Subcutaneous preadipocyte (primary cell): ENCODE results near the gene CSAG2. TPM values are rescaled to one million over a fixed set of nuclear protein-coding genes. Genes with fewer than 3 reads are reported as not detected.

Source experiments
- total RNA-seq: library from RNA; depleted of rRNA; stranded (reverse); fragments of >200 nt; gene quantifications from 2 replicates; pipeline ENCODE4 v1.2.3, GENCODE V29; 2012

Gene CSAG2, protein sequence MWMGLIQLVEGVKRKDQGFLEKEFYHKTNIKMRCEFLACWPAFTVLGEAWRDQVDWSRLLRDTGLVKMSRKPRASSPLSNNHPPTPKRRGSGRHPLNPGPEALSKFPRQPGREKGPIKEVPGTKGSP
- total RNA-seq = not detected in 2 replicates

DNA sequence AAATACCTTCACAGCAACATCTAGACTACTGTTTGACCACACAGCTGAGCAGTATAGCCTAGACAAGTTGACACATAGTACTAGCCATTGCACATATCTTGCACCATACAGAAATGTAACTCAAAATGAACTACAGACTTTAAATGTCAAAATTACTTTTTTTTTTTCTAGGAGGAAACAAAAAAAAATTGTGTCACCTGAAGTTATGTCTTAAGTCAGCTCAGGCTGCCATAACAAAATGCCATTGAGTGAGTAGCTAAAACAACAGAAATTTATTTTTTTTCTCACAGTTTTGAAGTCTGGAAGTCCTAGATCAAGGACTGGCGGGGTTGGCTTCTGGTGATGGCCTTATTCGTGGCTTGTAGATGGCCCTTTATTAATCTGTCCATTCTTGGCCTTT is at the start of gene CSAG2:
Gene CSAG2, minus strand, starts transcription at position 101 of the 400 bp plus-strand sequence. CDS start 161 bp downstream, outside the sequence.

GRCh38 chrX:152753686-152754650 is 44.9 kb upstream of the CSAG2 start, which contains the start of gene MAGEA2:
TSS of gene MAGEA2 (minus strand) at chrX:152753842. CDS start at chrX:152751363, 2,479 bp downstream.

DNA sequence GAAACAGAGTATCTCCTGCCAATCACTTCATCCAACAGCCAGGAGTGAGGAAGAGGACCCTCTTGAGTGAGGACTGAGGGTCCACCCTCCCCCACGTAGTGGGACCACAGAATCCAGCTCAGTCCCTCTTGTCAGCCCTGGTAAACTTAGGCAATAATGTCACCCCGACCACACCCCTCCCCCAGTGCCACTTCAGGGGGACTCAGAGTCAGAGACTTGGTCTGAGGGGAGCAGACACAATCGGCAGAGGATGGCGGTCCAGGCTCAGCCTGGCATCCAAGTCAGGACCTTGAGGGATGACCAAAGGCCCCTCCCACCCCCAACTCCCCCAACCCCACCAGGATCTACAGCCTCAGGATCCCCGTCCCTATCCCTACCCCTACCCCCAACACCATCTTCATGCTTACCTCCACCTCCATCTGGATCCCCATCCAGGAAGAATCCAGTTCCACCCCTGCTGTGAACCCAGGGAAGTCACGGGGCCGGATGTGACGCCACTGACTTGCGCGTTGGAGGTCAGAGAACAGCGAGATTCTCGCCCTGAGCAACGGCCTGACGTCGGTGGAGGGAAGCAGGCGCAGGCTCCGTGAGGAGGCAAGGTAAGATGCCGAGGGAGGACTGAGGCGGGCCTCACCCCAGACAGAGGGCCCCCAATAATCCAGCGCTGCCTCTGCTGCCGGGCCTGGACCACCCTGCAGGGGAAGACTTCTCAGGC is 24.3 kb upstream of the CSAG2 start, which contains the start of the genes CSAG1 and MAGEA12:
Gene CSAG1, minus strand, starts transcription at position 461 of the 715 bp plus-strand sequence. CDS start 1,261 bp downstream, outside the sequence.
Gene MAGEA12, plus strand, starts transcription at position 497 of the 715 bp plus-strand sequence. CDS start 2,405 bp downstream, outside the sequence.

DNA sequence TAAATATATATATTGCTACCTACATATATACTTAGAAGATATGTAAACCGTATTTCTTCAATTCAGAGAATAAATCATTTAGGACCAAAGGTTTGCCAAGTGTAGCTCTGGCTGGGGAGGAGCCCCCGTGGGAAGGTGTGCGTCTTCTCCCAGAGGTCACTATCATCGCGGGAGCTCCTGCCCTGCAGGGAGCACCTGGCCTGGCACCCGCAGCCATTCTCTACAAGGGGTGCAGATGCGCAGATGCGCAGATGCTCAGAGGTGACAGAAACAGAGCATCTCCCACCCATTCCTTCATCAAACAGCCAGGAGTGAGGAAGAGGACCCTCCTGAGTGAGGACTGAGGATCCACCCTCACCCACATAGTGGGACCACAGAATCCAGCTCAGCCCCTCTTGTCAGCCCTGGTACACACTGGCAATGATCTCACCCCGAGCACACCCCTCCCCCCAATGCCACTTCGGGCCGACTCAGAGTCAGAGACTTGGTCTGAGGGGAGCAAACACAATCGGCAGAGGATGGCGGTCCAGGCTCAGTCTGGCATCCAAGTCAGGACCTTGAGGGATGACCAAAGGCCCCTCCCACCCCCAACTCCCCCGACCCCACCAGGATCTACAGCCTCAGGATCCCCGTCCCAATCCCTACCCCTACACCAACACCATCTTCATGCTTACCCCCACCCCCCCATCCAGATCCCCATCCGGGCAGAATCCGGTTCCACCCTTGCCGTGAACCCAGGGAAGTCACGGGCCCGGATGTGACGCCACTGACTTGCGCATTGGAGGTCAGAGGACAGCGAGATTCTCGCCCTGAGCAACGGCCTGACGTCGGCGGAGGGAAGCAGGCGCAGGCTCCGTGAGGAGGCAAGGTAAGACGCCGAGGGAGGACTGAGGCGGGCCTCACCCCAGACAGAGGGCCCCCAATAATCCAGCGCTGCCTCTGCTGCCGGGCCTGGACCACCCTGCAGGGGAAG is 5.0 kb upstream of the CSAG2 start, which contains the start of gene MAGEA2B:
Gene MAGEA2B, plus strand, starts transcription at position 814 of the 973 bp plus-strand sequence. CDS start 2,479 bp downstream, outside the sequence.

GRCh38 chrX:152697952-152698931 is 10.8 kb downstream of the CSAG2 start, which contains the start of gene MAGEA3:
TSS of gene MAGEA3 (plus strand) at chrX:152698794. CDS start at chrX:152700833, 2,039 bp downstream.

Other genes starting within 250 kb of the CSAG2 start
- gene GABRQ, start 71.4 kb downstream of the CSAG2 start, total RNA-seq = not detected in 2 replicates
- not detected in 2 replicates for gene MAGEA3, start 10.5 kb downstream of the CSAG2 start, total RNA-seq
- gene MAGEA2B, start 5.4 kb upstream of the CSAG2 start, total RNA-seq = not detected in 2 replicates
- not detected in 2 replicates for gene CSAG1, start 24.4 kb upstream of the CSAG2 start, total RNA-seq
- gene MAGEA12, start 24.5 kb upstream of the CSAG2 start, total RNA-seq = not detected in 2 replicates
- gene MAGEA2, start 44.6 kb upstream of the CSAG2 start, total RNA-seq = not detected in 2 replicates
- not detected in 2 replicates for gene CSAG3, start 49.9 kb upstream of the CSAG2 start, total RNA-seq
- not detected in 2 replicates for gene MAGEA6, start 60.4 kb upstream of the CSAG2 start, total RNA-seq
- 25.2 and 32.0 TPM in 2 replicates for gene CETN2, start 121.5 kb upstream of the CSAG2 start, total RNA-seq
- gene NSDHL, start 121.8 kb upstream of the CSAG2 start, total RNA-seq = 27.6 and 32.3 TPM in 2 replicates
- gene ZNF185, start 188.8 kb upstream of the CSAG2 start, total RNA-seq = 1.1 and 1.4 TPM in 2 replicates